HepG2 (cell line): ENCODE data around the gene TMEM190. TPM values are rescaled to one million over a fixed set of nuclear protein-coding genes. Genes with fewer than 3 reads are reported as not detected.

ENCODE experiments used
- ATAC-seq: fragments of 200-7000 bp; cut with Tn5 transposase; 3 replicates; pipeline ENCODE4 v1.9.1; 2020; ENCODE audit warnings: mild to moderate bottlenecking, moderate library complexity
- BruUV-seq: library from RNA; stranded (reverse); fragments of 400-500 nt; replicated peaks from 2 replicates; lab custom pipeline; 2021; lab: Mats Ljungman, UMichigan
- CTCF ChIA-PET: fragments of 300-600 bp; formaldehyde crosslinking; extraction: SDS; loops from one replicate; lab custom pipeline; 2021; ENCODE audit warnings: low total read pairs, inconsistent platforms, low intra/inter-chr PET ratio; lab: Yijun Ruan, JAX
- POLR2A ChIA-PET: fragments of 350-600 bp; sonication (Branson Sonifier 250); formaldehyde crosslinking; loops from one replicate; lab custom pipeline; 2020; ENCODE audit warnings: antibody characterized with exemption, inconsistent platforms; lab: Yijun Ruan, JAX
- DNase-seq: peaks from one replicate; pipeline ENCODE4 v3.0.0-alpha.2; 2015; ENCODE audit warnings: low spot score
- FAIRE-seq: peaks from 3 replicates; lab custom pipeline; 2011; peaks lifted over from hg19 to GRCh38; lab: Jason Lieb, UNC
- H2AFZ ChIP-seq: one replicate; pipeline ENCODE4 v1.6.1; 2011; ENCODE audit warnings: low read length, inconsistent platforms
- H3K27ac ChIP-seq: fragments of 300-600 bp; 3 replicates; pipeline ENCODE4 v1.8.0; 2011; ENCODE audit warnings: mixed run types, mild to moderate bottlenecking, mixed read lengths, low read length, inconsistent platforms; ENCODE audit not compliant: insufficient read depth; ENCODE audit errors: extremely low read length
- H3K27me3 ChIP-seq, 2 experiments: fragments of 200-600 bp in 1 of 2; 2 replicates in 1 of 2; 3 replicates in 1 of 2; pipeline versions ENCODE4 v1.6.0 to v1.8.0; 2011; ENCODE audit warnings: low read length in 2 of 2, mild to moderate bottlenecking in 2 of 2, moderate library complexity in 2 of 2, inconsistent platforms in 1 of 2; ENCODE audit not compliant: insufficient read depth in 2 of 2, control insufficient read depth in 1 of 2
- H3K36me3 ChIP-seq, 2 experiments: fragments of 200-600 bp in 1 of 2; replicated peaks in 1 of 2; 2 replicates in 1 of 2; 3 replicates in 1 of 2; pipeline versions ENCODE4 v1.5.1 to v1.8.0; 2011; ENCODE audit warnings: low read length in 2 of 2, inconsistent platforms in 1 of 2; ENCODE audit not compliant: insufficient read depth in 2 of 2, control insufficient read depth in 1 of 2
- H3K4me1 ChIP-seq: 2 replicates; pipeline ENCODE4 v1.5.1; 2012; ENCODE audit warnings: low read length, inconsistent platforms; ENCODE audit not compliant: insufficient read depth
- H3K4me2 ChIP-seq: 2 replicates; pipeline ENCODE4 v1.6.0; 2011; ENCODE audit warnings: low read depth, low read length, inconsistent platforms
- H3K4me3 ChIP-seq, 3 experiments: fragments of 200-600 bp in 1 of 3; sonication (generic), shearing (Covaris generic) in 1 of 3; replicated peaks in 1 of 3; 2 replicates each; pipeline ENCODE4 v1.5.1; 2011 to 2016; ENCODE audit warnings: low read length in 3 of 3, inconsistent platforms in 2 of 3, low read depth in 2 of 3, mild to moderate bottlenecking in 2 of 3, control low read depth in 1 of 3, mixed read lengths in 1 of 3; ENCODE audit not compliant: insufficient read depth in 1 of 3
- H3K79me2 ChIP-seq: one replicate; pipeline ENCODE4 v1.6.1; 2011; ENCODE audit warnings: low read length, inconsistent platforms; ENCODE audit not compliant: insufficient read depth
- H3K9ac ChIP-seq: 2 replicates; pipeline ENCODE4 v1.6.0; 2011; ENCODE audit warnings: mild to moderate bottlenecking, low read depth, low read length, inconsistent platforms; ENCODE audit not compliant: insufficient read depth
- H3K9me3 ChIP-seq: 2 replicates; pipeline ENCODE4 v1.5.1; 2012; ENCODE audit warnings: mild to moderate bottlenecking, low read length
- H4K20me1 ChIP-seq: 2 replicates; pipeline ENCODE4 v1.6.0; 2011; ENCODE audit warnings: inconsistent platforms, mild to moderate bottlenecking, low read length, moderate library complexity; ENCODE audit not compliant: insufficient read depth
- AFF4 ChIP-seq: sonication (generic); formaldehyde crosslinking; IDR thresholded peaks from 2 replicates; pipeline ENCODE4 v1.4.0; 2020; ENCODE audit warnings: missing genetic modification reagents
- NCOR1 ChIP-seq: fragments of 200-600 bp; sonication (generic); IDR thresholded peaks from 2 replicates; pipeline ENCODE4 v1.7.0; 2017; ENCODE audit warnings: antibody characterized with exemption, low read length, borderline replicate concordance
- PAWR ChIP-seq: sonication (generic); formaldehyde crosslinking; IDR thresholded peaks from 2 replicates; pipeline ENCODE4 v1.4.0; 2020; ENCODE audit warnings: missing genetic modification reagents, mild to moderate bottlenecking, borderline replicate concordance
- PRPF4 ChIP-seq: fragments of 200-400 bp; formaldehyde crosslinking; IDR thresholded peaks from 2 replicates; pipeline ENCODE4 v1.6.1; 2016; ENCODE audit warnings: low read length, low read depth; ENCODE audit not compliant: poor library complexity, severe bottlenecking
- RBM22 ChIP-seq: fragments of 200-400 bp; formaldehyde crosslinking; optimal IDR thresholded peaks from 2 replicates; pipeline ENCODE3; 2017; ENCODE audit warnings: mild to moderate bottlenecking, low read length, moderate library complexity
- ZBTB38 ChIP-seq: sonication (generic); formaldehyde crosslinking; IDR thresholded peaks from 2 replicates; pipeline ENCODE4 v1.5.1; 2020; ENCODE audit warnings: mild to moderate bottlenecking, missing genetic modification reagents
- ZC3H13 ChIP-seq: sonication (generic); formaldehyde crosslinking; IDR thresholded peaks from 2 replicates; pipeline ENCODE4 v1.8.1; 2023; ENCODE audit warnings: mild to moderate bottlenecking, missing genetic modification reagents, moderate library complexity
- ZNF160 ChIP-seq: sonication (generic); formaldehyde crosslinking; IDR thresholded peaks from 2 replicates; pipeline ENCODE4 v1.8.0; 2022; ENCODE audit warnings: mild to moderate bottlenecking, inconsistent platforms, missing genetic modification reagents
- ZNF274 ChIP-seq: sonication (generic); formaldehyde crosslinking; IDR thresholded peaks from 2 replicates; pipeline ENCODE4 v1.5.1; 2020; ENCODE audit warnings: mild to moderate bottlenecking, missing genetic modification reagents
- ZNF563 ChIP-seq: sonication (generic); formaldehyde crosslinking; IDR thresholded peaks from 2 replicates; pipeline ENCODE4 v1.8.0; 2022; ENCODE audit warnings: mild to moderate bottlenecking, moderate library complexity, missing genetic modification reagents
- WGBS: methylation state at CpG from one replicate; pipeline ENCODE4 v1.1.6; 2017; ENCODE audit warnings: low lambda C conversion rate; 5-methylcytosine and 5-hydroxymethylcytosine counted together
- in situ Hi-C: cut with HindIII; loops from 2 replicates; pipeline ENCODE4 v1.10.0; 2017; ENCODE audit warnings: low pct_unique_long_range_greater_than_20kb; ENCODE audit not compliant: extremely low pct_ligation_motif_present
- intact Hi-C: fragments of 100-400 bp; cut with micrococcal nuclease; formaldehyde crosslinking; loops from one replicate; pipeline ENCODE4 v1.10.0; 2022; ENCODE audit not compliant: unreplicated experiment
- polyA plus RNA-seq, 8 experiments: library from polyadenylated mRNA; depleted of rRNA in 3 of 8; stranded (reverse) in 7 of 8; unstranded in 1 of 8; fragments of >200 nt; fragmentation: Illumina TruSeq in 4 of 8; extraction: Trizol in 4 of 8; gene quantifications; 2 replicates each; pipeline versions ENCODE4 v1.2.1 to v1.2.3, GENCODE V29; 2011 to 2016; ENCODE audit warnings: low read depth in 4 of 8, missing spikeins in 1 of 8, mixed read lengths in 1 of 8; ENCODE audit not compliant: insufficient read depth in 1 of 8
- total RNA-seq, 5 experiments: library from RNA; depleted of rRNA; stranded (reverse); fragments of >200 nt; fragmentation: Illumina TruSeq; extraction: Trizol; gene quantifications; 2 replicates each; pipeline ENCODE4 v1.2.3, GENCODE V29; 2016; ENCODE audit warnings: low read depth in 1 of 5

Gene TMEM190
- total and polyA plus RNA-seq, 2 of the 13 experiments (the other 11 are each of a cell fraction or from before 2014, with no cell fraction given): 0.35 to 0.83 TPM

- no peak for DNase-seq
- Histone ChIP-seq H3K79me2 (peaks cover 30% of the 10 kb centered on the region), H4K20me1 (peaks cover 34% of the 10 kb centered on the region), H2AFZ (no peak within 1 kb of the TSS), H3K9ac (peak within 1 kb of the TSS; percentile 96), H3K4me3 (peak within 1 kb of the TSS; percentile 69 to 100 (median 86)), H3K4me2 (peak within 1 kb of the TSS; percentile 96), H3K27me3 (no peaks in the 10 kb centered on the region; a peak in 1 of 5 replicates), H3K27ac (peak within 1 kb of the TSS; percentile 92), H3K36me3 (peaks cover 11 to 26% of the 10 kb centered on the region in 2 experiments), H3K9me3 (no peaks in the 10 kb centered on the region), H3K4me1 (peaks cover 43% of the 10 kb centered on the region)
- in situ Hi-C loops: no loop called here
- ChIA-PET CTCF (no interaction called here), POLR2A (interaction anchor here (1.0 to 1.2 kb wide), 2 partner anchors 11 to 45 kb away, joined by 3 read pairs; partner anchors contain the start of gene KMT5C)
- BruUV-seq: no TSS peak
- WGBS: 94% methylated on average over 32 of the region's 72 CpGs
- FAIRE-seq: no peak
- TF ChIP-seq PRPF4 (peak; percentile 24), RBM22 (no peak), PAWR (CRISPR knock-in tag) (no peak), ZNF274 (0 out of 2 replicates have a peak, but pooled peaks have one; percentile 17), ZBTB38 (CRISPR knock-in tag) (peak; percentile 96), AFF4 (CRISPR knock-in tag) (no peak), ZC3H13 (no peak), ZNF160 (no peak), NCOR1 (no peak), ZNF563 (CRISPR knock-in tag) (peak; percentile 31; the same call in 1 of the 2 replicates)
- ATAC-seq: no peak
- intact Hi-C loops: no loop called here
Observed at GRCh38 chr19:55384131-55384919, 7.7 kb downstream of the TMEM190 start, which contains the start of gene TMEM238. TMEM238 (minus strand) TSS chr19:55384292; CDS start chr19:55384259, 33 bp downstream.
